Panc1 (cell line): ENCODE data around the gene KIF24. TPM values are rescaled to one million over a fixed set of nuclear protein-coding genes. Genes with fewer than 3 reads are reported as not detected.

Experiments used
- ATAC-seq: fragments of 200-7000 bp; cut with Tn5 transposase; 2 replicates; pipeline ENCODE4 v1.9.1; 2020; ENCODE audit warnings: mild to moderate bottlenecking, moderate library complexity
- BruUV-seq: library from RNA; stranded (reverse); fragments of 400-500 nt; replicated peaks from 2 replicates; lab custom pipeline; 2021; lab: Mats Ljungman, UMichigan
- CTCF ChIA-PET: fragments of 300-600 bp; sonication (Branson Sonifier 250); formaldehyde crosslinking; loops from one replicate; lab custom pipeline; 2022; ENCODE audit warnings: antibody characterized with exemption; lab: Charles Lee
- POLR2A ChIA-PET: fragments of 300-600 bp; sonication (Branson Sonifier 250); formaldehyde crosslinking; loops from one replicate; lab custom pipeline; 2022; ENCODE audit warnings: antibody characterized with exemption; lab: Charles Lee
- DNase-seq: peaks from one replicate; pipeline ENCODE4 v3.0.0-alpha.2; 2010; ENCODE audit warnings: low read depth, low spot score
- H3K27ac ChIP-seq: 2 replicates; pipeline ENCODE4 v1.5.1; 2011; ENCODE audit warnings: mild to moderate bottlenecking, low read length, inconsistent platforms
- H3K27me3 ChIP-seq: fragments of 200-500 bp; sonication (Bioruptor generic); 2 replicates; pipeline ENCODE4 v1.6.0; 2014; ENCODE audit warnings: low read length, inconsistent platforms; ENCODE audit not compliant: control insufficient read depth, insufficient read depth
- H3K36me3 ChIP-seq: fragments of 200-500 bp; sonication (Bioruptor generic); 2 replicates; pipeline ENCODE4 v1.5.1; 2014; ENCODE audit warnings: inconsistent platforms, mild to moderate bottlenecking, low read length, moderate library complexity; ENCODE audit not compliant: control insufficient read depth, insufficient read depth
- H3K4me1 ChIP-seq: 2 replicates; pipeline ENCODE4 v1.5.1; 2011; ENCODE audit warnings: inconsistent platforms, mild to moderate bottlenecking, low read length, moderate library complexity; ENCODE audit not compliant: control insufficient read depth, insufficient read depth
- H3K4me3 ChIP-seq, 2 experiments: 2 replicates each; pipeline ENCODE4 v1.5.1; 2011 to 2012; ENCODE audit warnings: low read depth in 2 of 2, low read length in 2 of 2, mild to moderate bottlenecking in 2 of 2, inconsistent platforms in 1 of 2, moderate library complexity in 1 of 2
- H3K9me3 ChIP-seq: fragments of 200-500 bp; sonication (Bioruptor generic); 2 replicates; pipeline ENCODE4 v1.5.1; 2014; ENCODE audit warnings: low read depth, mild to moderate bottlenecking, inconsistent platforms, low read length, moderate library complexity; ENCODE audit not compliant: control insufficient read depth, insufficient read depth
- SIN3A ChIP-seq: IDR thresholded peaks from 2 replicates; pipeline ENCODE4 v1.6.1; 2012; ENCODE audit warnings: low read depth, mild to moderate bottlenecking, low read length, moderate library complexity, borderline replicate concordance; ENCODE audit not compliant: insufficient read depth
- TCF7L2 ChIP-seq: IDR thresholded peaks from 2 replicates; pipeline ENCODE4 v1.6.1; 2011; ENCODE audit warnings: mild to moderate bottlenecking, low read depth, low read length, inconsistent platforms
- in situ Hi-C: cut with HindIII; loops from 2 replicates; pipeline ENCODE4 v1.10.0; 2016; ENCODE audit warnings: low sequenced_read_pairs, low pct_unique_long_range_greater_than_20kb
- intact Hi-C: fragments of 100-400 bp; cut with micrococcal nuclease; formaldehyde crosslinking; loops from one replicate; pipeline ENCODE4 v1.10.0; 2022; ENCODE audit not compliant: unreplicated experiment
- total RNA-seq: library from RNA; stranded (reverse); gene quantifications from one replicate; pipeline ENCODE4 v1.2.1, GENCODE V29; 2021; ENCODE audit not compliant: unreplicated experiment
- TF ChIP-seq, protein P1 (sequence below), 2 experiments: IDR thresholded peaks; 2 replicates each; pipeline ENCODE4 v1.6.1; 2011 to 2012; ENCODE audit warnings: low read depth in 2 of 2, control low read depth in 1 of 2, low read length in 1 of 2, mild to moderate bottlenecking in 1 of 2, moderate library complexity in 1 of 2; ENCODE audit not compliant: insufficient read depth in 1 of 2
- TF ChIP-seq, protein P2 (sequence below): fragments of 450-650 bp; IDR thresholded peaks from 2 replicates; pipeline ENCODE4 v1.5.1; 2017; ENCODE audit warnings: mild to moderate bottlenecking

The KIF24 gene
- total RNA-seq, 1 experiment from 2014 or later = 7.2 TPM

DNA sequence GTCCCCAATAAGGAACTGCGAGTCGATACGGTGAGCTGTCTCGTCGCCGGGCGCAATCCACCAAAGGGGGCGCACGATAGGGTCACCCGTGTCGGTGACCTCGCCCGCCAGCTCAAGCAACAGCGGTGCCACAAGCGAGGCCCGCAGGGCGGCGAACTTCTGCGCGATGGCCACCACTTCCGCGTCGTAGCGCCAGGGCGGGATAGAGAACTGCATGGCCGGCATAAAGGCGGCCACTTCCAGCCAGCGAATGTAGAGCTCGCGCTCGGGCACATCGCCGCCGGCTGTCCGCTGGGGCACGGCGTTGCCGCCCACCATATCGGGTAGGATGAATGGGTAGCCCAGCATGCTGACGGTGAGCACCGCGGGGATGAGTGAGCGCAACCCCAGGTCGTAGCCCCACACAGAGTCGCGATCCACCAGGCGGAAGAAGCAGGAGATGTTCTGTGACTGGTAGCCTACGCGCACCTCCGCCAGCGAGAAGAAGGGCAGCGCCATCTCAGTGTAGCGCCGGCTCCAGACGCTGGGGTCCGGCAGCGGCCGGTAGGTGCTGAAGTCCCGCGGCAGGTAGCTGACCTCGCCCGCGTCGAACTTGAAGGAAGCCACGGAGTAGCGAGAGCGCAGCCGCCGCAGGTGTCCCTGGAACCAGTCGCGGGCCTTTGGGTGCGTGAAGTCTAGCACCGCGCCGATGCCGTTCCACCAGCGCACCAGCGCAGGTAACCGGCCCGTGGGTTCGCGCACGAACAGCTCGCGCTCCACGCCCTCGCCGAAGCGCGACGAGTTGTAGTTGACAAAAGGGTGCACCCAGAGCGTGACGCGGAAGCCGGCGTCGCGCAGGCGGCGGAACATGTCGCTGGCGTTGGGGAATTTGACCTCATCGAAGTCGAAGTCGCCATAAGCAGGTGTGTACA, 42.2 kb upstream of the KIF24 start:
- POLR2A ChIA-PET = interaction anchor here (0.6 kb wide), 1 partner anchor 72 kb away, joined by 4 read pairs; no protein-coding TSS in a partner anchor
- ATAC-seq (no peak), DNase-seq (no peak)
- Histone ChIP-seq H3K4me1 (peaks cover 10% of the 10 kb centered on the region), H3K9me3 (no peaks in the 10 kb centered on the region), H3K36me3 (no peaks in the 10 kb centered on the region), H3K27ac (no peak overlapping the region), H3K27me3 (no peaks in the 10 kb centered on the region), H3K4me3 (no peak overlapping the region)
- CTCF ChIA-PET = no interaction called here
- no TSS peak for BruUV-seq
- in situ Hi-C loops = no loop called here
- TF ChIP-seq, protein P1, sequence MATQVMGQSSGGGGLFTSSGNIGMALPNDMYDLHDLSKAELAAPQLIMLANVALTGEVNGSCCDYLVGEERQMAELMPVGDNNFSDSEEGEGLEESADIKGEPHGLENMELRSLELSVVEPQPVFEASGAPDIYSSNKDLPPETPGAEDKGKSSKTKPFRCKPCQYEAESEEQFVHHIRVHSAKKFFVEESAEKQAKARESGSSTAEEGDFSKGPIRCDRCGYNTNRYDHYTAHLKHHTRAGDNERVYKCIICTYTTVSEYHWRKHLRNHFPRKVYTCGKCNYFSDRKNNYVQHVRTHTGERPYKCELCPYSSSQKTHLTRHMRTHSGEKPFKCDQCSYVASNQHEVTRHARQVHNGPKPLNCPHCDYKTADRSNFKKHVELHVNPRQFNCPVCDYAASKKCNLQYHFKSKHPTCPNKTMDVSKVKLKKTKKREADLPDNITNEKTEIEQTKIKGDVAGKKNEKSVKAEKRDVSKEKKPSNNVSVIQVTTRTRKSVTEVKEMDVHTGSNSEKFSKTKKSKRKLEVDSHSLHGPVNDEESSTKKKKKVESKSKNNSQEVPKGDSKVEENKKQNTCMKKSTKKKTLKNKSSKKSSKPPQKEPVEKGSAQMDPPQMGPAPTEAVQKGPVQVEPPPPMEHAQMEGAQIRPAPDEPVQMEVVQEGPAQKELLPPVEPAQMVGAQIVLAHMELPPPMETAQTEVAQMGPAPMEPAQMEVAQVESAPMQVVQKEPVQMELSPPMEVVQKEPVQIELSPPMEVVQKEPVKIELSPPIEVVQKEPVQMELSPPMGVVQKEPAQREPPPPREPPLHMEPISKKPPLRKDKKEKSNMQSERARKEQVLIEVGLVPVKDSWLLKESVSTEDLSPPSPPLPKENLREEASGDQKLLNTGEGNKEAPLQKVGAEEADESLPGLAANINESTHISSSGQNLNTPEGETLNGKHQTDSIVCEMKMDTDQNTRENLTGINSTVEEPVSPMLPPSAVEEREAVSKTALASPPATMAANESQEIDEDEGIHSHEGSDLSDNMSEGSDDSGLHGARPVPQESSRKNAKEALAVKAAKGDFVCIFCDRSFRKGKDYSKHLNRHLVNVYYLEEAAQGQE (IDR thresholded peaks at IDR 0.05; ENCODE audit: insufficient read depth in 1 of 2, low read depth in 2 of 2, low read length in 1 of 2) = 0 out of 4 replicates have a peak, but pooled peaks of 1 of the 2 experiments have one; percentile 10
- TF ChIP-seq TCF7L2 = no peak
- intact Hi-C loops = no loop called here

DNA sequence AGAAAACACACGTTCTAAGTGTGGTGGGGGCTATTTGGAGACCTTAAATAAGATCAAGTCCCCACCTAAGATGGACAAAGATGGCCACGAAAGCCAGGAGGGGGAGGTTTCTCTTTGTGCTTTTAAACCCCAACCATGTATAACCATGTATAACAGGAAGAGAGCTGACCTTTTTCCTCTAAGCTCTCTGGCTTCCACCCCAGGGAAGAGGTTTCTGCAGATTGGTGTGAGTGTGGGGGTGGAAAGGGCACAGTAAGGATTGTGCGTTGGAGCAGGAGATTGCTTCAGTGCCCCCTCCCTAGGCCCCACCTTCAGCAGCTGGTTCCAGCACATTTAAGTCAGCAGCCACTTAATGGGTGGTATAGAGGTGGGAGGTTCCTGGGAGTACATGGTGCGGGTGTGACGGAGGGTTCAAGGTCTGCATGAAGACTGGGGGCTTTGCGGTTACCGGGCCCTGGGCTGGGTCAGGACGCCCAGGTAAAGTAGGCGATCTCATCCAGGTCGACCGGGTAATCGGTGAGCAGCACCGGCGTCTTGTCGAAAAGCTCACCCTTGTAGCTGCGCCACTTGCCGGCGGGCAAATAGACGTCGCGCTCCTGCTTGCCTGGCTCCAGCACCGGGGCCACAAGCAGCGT, 41.4 kb upstream of the KIF24 start:
- CTCF ChIA-PET = no interaction called here
- no peak overlapping the region for H3K4me3 ChIP-seq
- no peaks in the 10 kb centered on the region for H3K27me3 ChIP-seq

More for the DNA sequence above, 41.4 kb upstream of the KIF24 start:
- no TSS peak for BruUV-seq
- H3K4me1 ChIP-seq = peaks cover 4% of the 10 kb centered on the region
- no peak overlapping the region for H3K27ac ChIP-seq
- DNase-seq (no peak), ATAC-seq (no peak)
- POLR2A ChIA-PET = interaction anchor here (0.6 kb wide), 1 partner anchor 71 kb away, joined by 4 read pairs; no protein-coding TSS in a partner anchor
- in situ Hi-C loops = no loop called here
- intact Hi-C loops = no loop called here
- H3K9me3 ChIP-seq = no peaks in the 10 kb centered on the region
- no peaks in the 10 kb centered on the region for H3K36me3 ChIP-seq
- no peak for TF ChIP-seq TCF7L2
- no peak for TF ChIP-seq SIN3A
- TF ChIP-seq, protein P2, sequence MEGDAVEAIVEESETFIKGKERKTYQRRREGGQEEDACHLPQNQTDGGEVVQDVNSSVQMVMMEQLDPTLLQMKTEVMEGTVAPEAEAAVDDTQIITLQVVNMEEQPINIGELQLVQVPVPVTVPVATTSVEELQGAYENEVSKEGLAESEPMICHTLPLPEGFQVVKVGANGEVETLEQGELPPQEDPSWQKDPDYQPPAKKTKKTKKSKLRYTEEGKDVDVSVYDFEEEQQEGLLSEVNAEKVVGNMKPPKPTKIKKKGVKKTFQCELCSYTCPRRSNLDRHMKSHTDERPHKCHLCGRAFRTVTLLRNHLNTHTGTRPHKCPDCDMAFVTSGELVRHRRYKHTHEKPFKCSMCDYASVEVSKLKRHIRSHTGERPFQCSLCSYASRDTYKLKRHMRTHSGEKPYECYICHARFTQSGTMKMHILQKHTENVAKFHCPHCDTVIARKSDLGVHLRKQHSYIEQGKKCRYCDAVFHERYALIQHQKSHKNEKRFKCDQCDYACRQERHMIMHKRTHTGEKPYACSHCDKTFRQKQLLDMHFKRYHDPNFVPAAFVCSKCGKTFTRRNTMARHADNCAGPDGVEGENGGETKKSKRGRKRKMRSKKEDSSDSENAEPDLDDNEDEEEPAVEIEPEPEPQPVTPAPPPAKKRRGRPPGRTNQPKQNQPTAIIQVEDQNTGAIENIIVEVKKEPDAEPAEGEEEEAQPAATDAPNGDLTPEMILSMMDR = no peak
